Stimulated activated CD4-positive, alpha-beta T cell treated with anti-CD3 and anti-CD28 coated beads, Interleukin-2, amount 100 ng/mL, for 48 hours (primary cell): Measurements from ENCODE around the gene GYS1.

Experiments used
- DNase-seq, 2 donors: peaks; one replicate each; pipeline ENCODE4 v3.0.0-alpha.2; 2020

Gene GYS1

GRCh38 chr19:48988286-48988685 is 4.8 kb downstream of the GYS1 start:
- DNase-seq, result no peak

GRCh38 chr19:48987323-48987722 is 5.8 kb downstream of the GYS1 start:
- DNase-seq, result no peak

- DNase-seq, result no peak
These were observed 6.9 kb downstream of the GYS1 start for GRCh38 chr19:48986211-48986610.

- DNase-seq, result no peak
These were observed 7.4 kb downstream of the GYS1 start for GRCh38 chr19:48985711-48986110.

- DNase-seq, result no peak
These were observed 10.8 kb downstream of the GYS1 start for GRCh38 chr19:48982280-48982679.

- DNase-seq, result no peak
These were observed 16.0 kb downstream of the GYS1 start for GRCh38 chr19:48977061-48977460.

GRCh38 chr19:48975947-48976847 is 16.9 kb downstream of the GYS1 start:
- no peak for DNase-seq

- peak; percentile 81 to 90 for DNase-seq
These were observed 22.1 kb downstream of the GYS1 start for GRCh38 chr19:48970923-48971395.

GRCh38 chr19:48970139-48970766 is 22.9 kb downstream of the GYS1 start:
- no peak for DNase-seq

- DNase-seq, result no peak
These were observed 23.6 kb downstream of the GYS1 start for GRCh38 chr19:48969276-48970138.

GRCh38 chr19:48968813-48969218 is 24.3 kb downstream of the GYS1 start:
- no peak for DNase-seq

GRCh38 chr19:48968179-48968661 is 24.9 kb downstream of the GYS1 start:
- DNase-seq, result no peak

GRCh38 chr19:48967346-48968178 is 25.5 kb downstream of the GYS1 start:
- no peak for DNase-seq

- no peak for DNase-seq
These were observed 26.4 kb downstream of the GYS1 start for GRCh38 chr19:48966541-48967345.

- peak; percentile 79 to 81 for DNase-seq
These were observed 27.1 kb downstream of the GYS1 start for GRCh38 chr19:48965806-48966540.

GRCh38 chr19:48965040-48965805 is 27.9 kb downstream of the GYS1 start, which contains the start of gene FTL:
Gene FTL, plus strand, starts transcription at chr19:48965309. Its CDS starts 199 bp downstream, at chr19:48965508.
- DNase-seq, result peak; percentile 85

- no peak for DNase-seq
These were observed 28.7 kb downstream of the GYS1 start for GRCh38 chr19:48964205-48965039.
